Measurements from ENCODE around the gene PHKB.

- TF ChIP-seq CTCF (IDR thresholded peaks at IDR 0.05) (no peak), POLR2A (IDR thresholded peaks at IDR 0.05) (no peak)
Measured at GRCh38 chr16:47646914-47647313, 185.8 kb downstream of the PHKB start.

Measured in lower leg skin (tissue), 3 donors.